HCT116 (cell line): ENCODE measurements around the gene HDHD5. TPM values are rescaled to one million over a fixed set of nuclear protein-coding genes. Genes with fewer than 3 reads are reported as not detected.

Experiments
- ATAC-seq: fragments of 200-7000 bp; cut with Tn5 transposase; 2 replicates; pipeline ENCODE4 v1.9.1; 2020; ENCODE audit warnings: mild to moderate bottlenecking, moderate library complexity
- BruUV-seq: library from RNA; stranded (reverse); fragments of 400-500 nt; replicated peaks from 2 replicates; lab custom pipeline; 2021; lab: Mats Ljungman, UMichigan
- CTCF ChIA-PET: fragments of 300-600 bp; sonication (Branson Sonifier 250); formaldehyde crosslinking; loops from one replicate; lab custom pipeline; 2021; ENCODE audit warnings: antibody characterized with exemption; lab: Charles Lee
- POLR2A ChIA-PET: fragments of 300-600, 350-600 bp; sonication (Branson Sonifier 250); formaldehyde crosslinking; loops from one replicate; lab custom pipeline; 2021; ENCODE audit warnings: antibody characterized with exemption; lab: Charles Lee
- RAD21 ChIA-PET, 2 experiments: fragments of 300-600 bp; sonication (Branson Sonifier 250); formaldehyde crosslinking; loops; one replicate each; lab custom pipeline; 2023; ENCODE audit warnings: low total read pairs in 2 of 2; ENCODE audit not compliant: uncharacterized antibody in 2 of 2, unreplicated experiment in 2 of 2, low non-redundant PET in 1 of 2; lab: Charles Lee
- DNase-seq: peaks from one replicate; pipeline ENCODE4 v3.0.0-alpha.2; 2010; ENCODE audit warnings: low read depth, low spot score
- H2AFZ ChIP-seq: fragments of 200-600 bp; shearing (Covaris generic), sonication (generic); 2 replicates; pipeline ENCODE4 v1.6.1; 2017; ENCODE audit warnings: low read depth, mixed run types, mixed read lengths, antibody characterized with exemption, low read length; ENCODE audit not compliant: poor library complexity, severe bottlenecking
- H3K27ac ChIP-seq: 2 replicates; pipeline ENCODE4 v1.5.1; 2012; ENCODE audit warnings: low read depth, low read length
- H3K27me3 ChIP-seq: fragments of 200-600 bp; sonication (generic); 2 replicates; pipeline ENCODE4 v1.6.1; 2016; ENCODE audit warnings: mixed run types, low read length, mixed read lengths; ENCODE audit not compliant: insufficient read depth
- H3K36me3 ChIP-seq, 2 experiments: fragments of 200-500 bp in 1 of 2; fragments of 200-600 bp in 1 of 2; sonication (Bioruptor generic) in 1 of 2; sonication (generic) in 1 of 2; 2 replicates each; pipeline versions ENCODE4 v1.5.1 to v1.6.1; 2014 to 2016; ENCODE audit warnings: low read length in 2 of 2, inconsistent platforms in 1 of 2, mixed read lengths in 1 of 2, mixed run types in 1 of 2; ENCODE audit not compliant: insufficient read depth in 2 of 2, control insufficient read depth in 1 of 2
- H3K4me1 ChIP-seq, 2 experiments: fragments of 200-600 bp in 1 of 2; sonication (generic) in 1 of 2; 2 replicates each; pipeline versions ENCODE4 v1.5.1 to v1.6.1; 2012 to 2017; ENCODE audit warnings: low read length in 2 of 2, inconsistent platforms in 1 of 2, mild to moderate bottlenecking in 1 of 2, mixed read lengths in 1 of 2, mixed run types in 1 of 2, moderate library complexity in 1 of 2; ENCODE audit not compliant: insufficient read depth in 2 of 2, control insufficient read depth in 1 of 2
- H3K4me2 ChIP-seq: fragments of 200-600 bp; sonication (generic); 2 replicates; pipeline ENCODE4 v1.6.1; 2017; ENCODE audit warnings: mixed run types, low read length, mixed read lengths
- H3K4me3 ChIP-seq, 2 experiments: fragments of 200-600 bp in 1 of 2; sonication (generic) in 1 of 2; replicated peaks in 1 of 2; 2 replicates each; pipeline ENCODE4 v1.5.1; 2011 to 2016; ENCODE audit warnings: low read length in 2 of 2, control low read depth in 1 of 2, low read depth in 1 of 2, mild to moderate bottlenecking in 1 of 2, mixed read lengths in 1 of 2, mixed run types in 1 of 2
- H3K79me2 ChIP-seq: fragments of 200-600 bp; sonication (generic); 2 replicates; pipeline ENCODE4 v1.6.1; 2017; ENCODE audit warnings: mild to moderate bottlenecking, mixed run types, low read length, moderate library complexity, mixed read lengths; ENCODE audit not compliant: insufficient read depth
- H3K9ac ChIP-seq: fragments of 200-600 bp; sonication (generic); 2 replicates; pipeline ENCODE4 v1.6.1; 2016; ENCODE audit warnings: low read length, mixed read lengths
- H3K9me2 ChIP-seq: fragments of 200-600 bp; sonication (generic), shearing (Covaris generic); 2 replicates; pipeline ENCODE4 v1.6.1; 2017; ENCODE audit warnings: mixed run types, mild to moderate bottlenecking, moderate library complexity; ENCODE audit not compliant: insufficient read depth
- H3K9me3 ChIP-seq, 2 experiments: fragments of 200-500 bp in 1 of 2; fragments of 200-600 bp in 1 of 2; sonication (Bioruptor generic) in 1 of 2; sonication (generic) in 1 of 2; 2 replicates each; pipeline ENCODE4 v1.6.1; 2014 to 2017; ENCODE audit warnings: low read length in 2 of 2, mixed read lengths in 2 of 2, inconsistent platforms in 1 of 2, low read depth in 1 of 2, mild to moderate bottlenecking in 1 of 2, mixed run types in 1 of 2, moderate library complexity in 1 of 2; ENCODE audit not compliant: control insufficient read depth in 1 of 2, insufficient read depth in 1 of 2
- H4K20me1 ChIP-seq: fragments of 200-600 bp; sonication (generic), shearing (Covaris generic); 2 replicates; pipeline ENCODE4 v1.6.1; 2017; ENCODE audit warnings: mixed run types, mild to moderate bottlenecking, moderate library complexity; ENCODE audit not compliant: insufficient read depth
- EZH2 ChIP-seq: fragments of 200-600 bp; sonication (generic); IDR thresholded peaks from 2 replicates; pipeline ENCODE4 v1.6.1; 2017; ENCODE audit warnings: antibody characterized with exemption, mixed run types
- FOSL1 ChIP-seq: IDR thresholded peaks from 2 replicates; pipeline ENCODE4 v1.6.1; 2012; ENCODE audit warnings: low read depth
- POLR2AphosphoS5 ChIP-seq: IDR thresholded peaks from 2 replicates; pipeline ENCODE4 v1.6.1; 2011; ENCODE audit warnings: mild to moderate bottlenecking, low read depth, low read length, moderate library complexity
- YY1 ChIP-seq: IDR thresholded peaks from 2 replicates; pipeline ENCODE4 v1.6.1; 2011; ENCODE audit warnings: low read length, low read depth, moderate library complexity, mild to moderate bottlenecking; ENCODE audit not compliant: insufficient replicate concordance; ENCODE audit errors: extremely low read depth
- ZFX ChIP-seq: fragments of 450-650 bp; IDR thresholded peaks from 2 replicates; pipeline ENCODE4 v1.6.1; 2017
- intact Hi-C: fragments of 100-400 bp; cut with micrococcal nuclease; formaldehyde crosslinking; loops from 2 replicates; pipeline ENCODE4 v1.10.0; 2022
- total RNA-seq: library from RNA; stranded (reverse); gene quantifications from one replicate; pipeline ENCODE4 v1.2.1, GENCODE V29; 2021; ENCODE audit not compliant: unreplicated experiment
- TF ChIP-seq, protein P1 (sequence below): IDR thresholded peaks from 2 replicates; pipeline ENCODE4 v1.6.1; 2012
- TF ChIP-seq, protein P2 (sequence below): IDR thresholded peaks from 2 replicates; pipeline ENCODE4 v1.6.1; 2011; ENCODE audit warnings: mild to moderate bottlenecking, low read length, moderate library complexity; ENCODE audit not compliant: insufficient replicate concordance; ENCODE audit errors: extremely low read depth
- TF ChIP-seq, protein P3 (sequence below), 3 experiments: fragments of 200-600 bp in 1 of 3; sonication (generic) in 1 of 3; IDR thresholded peaks in 2 of 3; conservative IDR thresholded peaks in 1 of 3; 2 replicates each; pipeline ENCODE4 v1.5.1; 2012 to 2017; ENCODE audit warnings: low read depth in 2 of 3, low read length in 2 of 3, antibody characterized with exemption in 1 of 3, borderline replicate concordance in 1 of 3, control low read depth in 1 of 3, mild to moderate bottlenecking in 1 of 3, mixed read lengths in 1 of 3, mixed run types in 1 of 3, moderate library complexity in 1 of 3; ENCODE audit not compliant: insufficient read depth in 1 of 3
- TF ChIP-seq, protein P4 (sequence below): IDR thresholded peaks from 2 replicates; pipeline ENCODE4 v1.6.1; 2012

HDHD5 gene
- total RNA-seq, 1 experiment from 2014 or later, result 70.1 TPM

DNA sequence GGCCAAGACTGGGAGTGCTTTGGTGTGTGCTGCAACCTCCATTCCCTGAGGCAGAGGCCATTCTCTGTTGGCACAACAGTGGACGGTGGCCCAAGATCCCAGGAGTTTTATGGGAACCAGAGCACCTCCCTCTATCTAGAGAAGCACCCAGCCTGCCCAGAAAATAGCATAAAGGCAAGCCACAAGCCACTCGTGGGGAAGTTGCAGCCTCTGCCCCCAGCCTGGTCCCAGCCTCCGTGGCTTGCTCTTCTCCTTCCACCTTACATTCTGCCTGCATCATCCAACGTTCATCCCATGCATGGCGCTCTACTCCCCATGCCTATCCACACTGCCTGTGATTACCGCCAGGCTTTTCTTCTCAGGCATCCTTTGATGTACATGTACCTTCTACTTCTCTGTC lies 58.5 kb downstream of the HDHD5 start:
- intact Hi-C loops, result no loop called here
- DNase-seq, result no peak
- Histone ChIP-seq H3K9ac (no peak overlapping the region), H3K9me2 (no peaks in the 10 kb centered on the region), H3K9me3 (no peaks in the 10 kb centered on the region), H3K4me1 (no peaks in the 10 kb centered on the region), H3K4me3 (no peak overlapping the region), H2AFZ (no peak overlapping the region), H3K79me2 (peaks cover 4% of the 10 kb centered on the region; the same call in 1 of the 2 replicates), H3K4me2 (no peak overlapping the region), H3K36me3 (peaks cover 21 to 23% of the 10 kb centered on the region in 2 experiments; a peak in 2 of 4 replicates), H3K27ac (no peak overlapping the region), H3K27me3 (no peaks in the 10 kb centered on the region), H4K20me1 (no peaks in the 10 kb centered on the region)
- no TSS peak for BruUV-seq
- POLR2A ChIA-PET, result no interaction called here
- RAD21 ChIA-PET, result no interaction called here
- TF ChIP-seq POLR2AphosphoS5, result no peak
- no peak for TF ChIP-seq ZFX
- TF ChIP-seq FOSL1, result no peak
- TF ChIP-seq, protein P1, sequence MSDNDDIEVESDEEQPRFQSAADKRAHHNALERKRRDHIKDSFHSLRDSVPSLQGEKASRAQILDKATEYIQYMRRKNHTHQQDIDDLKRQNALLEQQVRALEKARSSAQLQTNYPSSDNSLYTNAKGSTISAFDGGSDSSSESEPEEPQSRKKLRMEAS, result no peak
- TF ChIP-seq EZH2, result no peak
- TF ChIP-seq, protein P2, sequence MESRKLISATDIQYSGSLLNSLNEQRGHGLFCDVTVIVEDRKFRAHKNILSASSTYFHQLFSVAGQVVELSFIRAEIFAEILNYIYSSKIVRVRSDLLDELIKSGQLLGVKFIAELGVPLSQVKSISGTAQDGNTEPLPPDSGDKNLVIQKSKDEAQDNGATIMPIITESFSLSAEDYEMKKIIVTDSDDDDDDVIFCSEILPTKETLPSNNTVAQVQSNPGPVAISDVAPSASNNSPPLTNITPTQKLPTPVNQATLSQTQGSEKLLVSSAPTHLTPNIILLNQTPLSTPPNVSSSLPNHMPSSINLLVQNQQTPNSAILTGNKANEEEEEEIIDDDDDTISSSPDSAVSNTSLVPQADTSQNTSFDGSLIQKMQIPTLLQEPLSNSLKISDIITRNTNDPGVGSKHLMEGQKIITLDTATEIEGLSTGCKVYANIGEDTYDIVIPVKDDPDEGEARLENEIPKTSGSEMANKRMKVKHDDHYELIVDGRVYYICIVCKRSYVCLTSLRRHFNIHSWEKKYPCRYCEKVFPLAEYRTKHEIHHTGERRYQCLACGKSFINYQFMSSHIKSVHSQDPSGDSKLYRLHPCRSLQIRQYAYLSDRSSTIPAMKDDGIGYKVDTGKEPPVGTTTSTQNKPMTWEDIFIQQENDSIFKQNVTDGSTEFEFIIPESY, result no peak
- TF ChIP-seq, protein P3, sequence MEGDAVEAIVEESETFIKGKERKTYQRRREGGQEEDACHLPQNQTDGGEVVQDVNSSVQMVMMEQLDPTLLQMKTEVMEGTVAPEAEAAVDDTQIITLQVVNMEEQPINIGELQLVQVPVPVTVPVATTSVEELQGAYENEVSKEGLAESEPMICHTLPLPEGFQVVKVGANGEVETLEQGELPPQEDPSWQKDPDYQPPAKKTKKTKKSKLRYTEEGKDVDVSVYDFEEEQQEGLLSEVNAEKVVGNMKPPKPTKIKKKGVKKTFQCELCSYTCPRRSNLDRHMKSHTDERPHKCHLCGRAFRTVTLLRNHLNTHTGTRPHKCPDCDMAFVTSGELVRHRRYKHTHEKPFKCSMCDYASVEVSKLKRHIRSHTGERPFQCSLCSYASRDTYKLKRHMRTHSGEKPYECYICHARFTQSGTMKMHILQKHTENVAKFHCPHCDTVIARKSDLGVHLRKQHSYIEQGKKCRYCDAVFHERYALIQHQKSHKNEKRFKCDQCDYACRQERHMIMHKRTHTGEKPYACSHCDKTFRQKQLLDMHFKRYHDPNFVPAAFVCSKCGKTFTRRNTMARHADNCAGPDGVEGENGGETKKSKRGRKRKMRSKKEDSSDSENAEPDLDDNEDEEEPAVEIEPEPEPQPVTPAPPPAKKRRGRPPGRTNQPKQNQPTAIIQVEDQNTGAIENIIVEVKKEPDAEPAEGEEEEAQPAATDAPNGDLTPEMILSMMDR (IDR thresholded peaks at IDR 0.05 in 2 of 3, conservative IDR thresholded peaks at IDR 0.05 in 1 of 3; ENCODE audit: borderline replicate concordance in 1 of 3, insufficient read depth in 1 of 3, low read depth in 2 of 3, low read length in 2 of 3), result no peak
- no peak for TF ChIP-seq YY1
- TF ChIP-seq, protein P4, sequence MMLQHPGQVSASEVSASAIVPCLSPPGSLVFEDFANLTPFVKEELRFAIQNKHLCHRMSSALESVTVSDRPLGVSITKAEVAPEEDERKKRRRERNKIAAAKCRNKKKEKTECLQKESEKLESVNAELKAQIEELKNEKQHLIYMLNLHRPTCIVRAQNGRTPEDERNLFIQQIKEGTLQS, result no peak
- CTCF ChIA-PET, result no interaction called here
- no peak for ATAC-seq
